ENCODE data around the gene PDGFC. TPM values are rescaled to one million over a fixed set of nuclear protein-coding genes. Genes with fewer than 3 reads are reported as not detected.
A peak's percentile ranks its signal among the peaks of the same experiment; 100 is the strongest.

The PDGFC gene
- polyA plus RNA-seq, 3 donors, result 65.7 to 84.9 (median 77.7) TPM

- DNase-seq (ENCODE audit: extremely low read depth in 1 of 11, low read depth in 9 of 11, low spot score in 4 of 11), result no peak
Observed at GRCh38 chr4:156958276-156959074, 13.1 kb downstream of the PDGFC start.

GRCh38 chr4:156957556-156957955 lies 14.0 kb downstream of the PDGFC start:
- DNase-seq (ENCODE audit: extremely low read depth in 1 of 11, low read depth in 9 of 11, low spot score in 4 of 11), result no peak

GRCh38 chr4:156956826-156957368 lies 14.7 kb downstream of the PDGFC start:
- DNase-seq (ENCODE audit: extremely low read depth in 1 of 11, low read depth in 9 of 11, low spot score in 4 of 11), result no peak

GRCh38 chr4:156956359-156956758 lies 15.2 kb downstream of the PDGFC start:
- no peak for DNase-seq (ENCODE audit: extremely low read depth in 1 of 11, low read depth in 9 of 11, low spot score in 4 of 11)

GRCh38 chr4:156954587-156954986 lies 17.0 kb downstream of the PDGFC start:
- DNase-seq (ENCODE audit: extremely low read depth in 1 of 11, low read depth in 9 of 11, low spot score in 4 of 11), result no peak

GRCh38 chr4:156953951-156954350 lies 17.6 kb downstream of the PDGFC start:
- DNase-seq (ENCODE audit: extremely low read depth in 1 of 11, low read depth in 9 of 11, low spot score in 4 of 11), result no peak

- DNase-seq (ENCODE audit: extremely low read depth in 1 of 11, low read depth in 9 of 11, low spot score in 4 of 11), result no peak
Observed at GRCh38 chr4:156953001-156953400, 18.6 kb downstream of the PDGFC start.

- no peak for DNase-seq (ENCODE audit: extremely low read depth in 1 of 11, low read depth in 9 of 11, low spot score in 4 of 11)
Observed at GRCh38 chr4:156952078-156952759, 19.4 kb downstream of the PDGFC start.

GRCh38 chr4:156950948-156951347 lies 20.7 kb downstream of the PDGFC start:
- no peak for DNase-seq (ENCODE audit: extremely low read depth in 1 of 11, low read depth in 9 of 11, low spot score in 4 of 11)

- no peak for DNase-seq (ENCODE audit: extremely low read depth in 1 of 11, low read depth in 9 of 11, low spot score in 4 of 11)
Observed at GRCh38 chr4:156950090-156950489, 21.5 kb downstream of the PDGFC start.

GRCh38 chr4:156949373-156949814 lies 22.2 kb downstream of the PDGFC start:
- peak in 1 of 11 donors; percentile 58 for DNase-seq (ENCODE audit: extremely low read depth in 1 of 11, low read depth in 9 of 11, low spot score in 4 of 11)

- no peak for DNase-seq (ENCODE audit: extremely low read depth in 1 of 11, low read depth in 9 of 11, low spot score in 4 of 11)
Observed at GRCh38 chr4:156948738-156949137, 22.9 kb downstream of the PDGFC start.

GRCh38 chr4:156948133-156948532 lies 23.5 kb downstream of the PDGFC start:
- DNase-seq (ENCODE audit: extremely low read depth in 1 of 11, low read depth in 9 of 11, low spot score in 4 of 11), result no peak

- DNase-seq (ENCODE audit: extremely low read depth in 1 of 11, low read depth in 9 of 11, low spot score in 4 of 11), result no peak
Observed at GRCh38 chr4:156946516-156947424, 24.8 kb downstream of the PDGFC start.

- no peak for DNase-seq (ENCODE audit: extremely low read depth in 1 of 11, low read depth in 9 of 11, low spot score in 4 of 11)
Observed at GRCh38 chr4:156945532-156945931, 26.1 kb downstream of the PDGFC start.

- DNase-seq (ENCODE audit: extremely low read depth in 1 of 11, low read depth in 9 of 11, low spot score in 4 of 11), result no peak
Observed at GRCh38 chr4:156942991-156943390, 28.6 kb downstream of the PDGFC start.

GRCh38 chr4:156941940-156942548 lies 29.6 kb downstream of the PDGFC start:
- DNase-seq (ENCODE audit: extremely low read depth in 1 of 11, low read depth in 9 of 11, low spot score in 4 of 11), result peak in 9 of 11 donors; percentile 30 to 78 (median 55)

- no peak for DNase-seq (ENCODE audit: extremely low read depth in 1 of 11, low read depth in 9 of 11, low spot score in 4 of 11)
Observed at GRCh38 chr4:156939801-156940200, 31.8 kb downstream of the PDGFC start.

- DNase-seq (ENCODE audit: extremely low read depth in 1 of 11, low read depth in 9 of 11, low spot score in 4 of 11), result no peak
Observed at GRCh38 chr4:156939139-156939538, 32.5 kb downstream of the PDGFC start.

All from renal cortex interstitium (tissue), 11 donors.